Bronchial epithelial cell (primary cell): ENCODE measurements around the gene SSR4. TPM values are rescaled to one million over a fixed set of nuclear protein-coding genes. Genes with fewer than 3 reads are reported as not detected.

Source experiments
- DNase-seq: peaks from one replicate; pipeline ENCODE4 v3.0.0-alpha.2; 2010; ENCODE audit warnings: low read depth
- FAIRE-seq: peaks from 2 replicates; lab custom pipeline; 2011; peaks lifted over from hg19 to GRCh38; lab: Jason Lieb, UNC
- H3K27me3 ChIP-seq: 2 replicates; pipeline ENCODE4 v1.5.1; 2011; ENCODE audit warnings: low read length; ENCODE audit not compliant: control insufficient read depth, insufficient read depth
- H3K36me3 ChIP-seq: 2 replicates; pipeline ENCODE4 v1.5.1; 2011; ENCODE audit warnings: low read length; ENCODE audit not compliant: control insufficient read depth, insufficient read depth
- H3K4me3 ChIP-seq: 2 replicates; pipeline ENCODE4 v1.5.1; 2011; ENCODE audit warnings: mild to moderate bottlenecking, low read depth, low read length, control low read depth
- total RNA-seq: library from RNA; depleted of rRNA; stranded (reverse); fragments of >200 nt; gene quantifications from 2 replicates; pipeline ENCODE4 v1.2.1, GENCODE V29; 2014
- TF ChIP-seq, protein P1 (sequence below): IDR thresholded peaks from 2 replicates; pipeline ENCODE4 v1.5.1; 2011; ENCODE audit warnings: mild to moderate bottlenecking, moderate library complexity, low read length, control low read depth, inconsistent platforms; ENCODE audit not compliant: insufficient read depth, severe bottlenecking

The SSR4 gene
- total RNA-seq, 1 donor from 2014 or later, result 136 TPM

GRCh38 chrX:153827903-153828302 lies 33.4 kb downstream of the SSR4 start:
- FAIRE-seq, result no peak
- peaks cover 12% of the 10 kb centered on the region for H3K27me3 ChIP-seq
- no peak overlapping the region for H3K4me3 ChIP-seq
- DNase-seq, result no peak
- TF ChIP-seq, protein P1, sequence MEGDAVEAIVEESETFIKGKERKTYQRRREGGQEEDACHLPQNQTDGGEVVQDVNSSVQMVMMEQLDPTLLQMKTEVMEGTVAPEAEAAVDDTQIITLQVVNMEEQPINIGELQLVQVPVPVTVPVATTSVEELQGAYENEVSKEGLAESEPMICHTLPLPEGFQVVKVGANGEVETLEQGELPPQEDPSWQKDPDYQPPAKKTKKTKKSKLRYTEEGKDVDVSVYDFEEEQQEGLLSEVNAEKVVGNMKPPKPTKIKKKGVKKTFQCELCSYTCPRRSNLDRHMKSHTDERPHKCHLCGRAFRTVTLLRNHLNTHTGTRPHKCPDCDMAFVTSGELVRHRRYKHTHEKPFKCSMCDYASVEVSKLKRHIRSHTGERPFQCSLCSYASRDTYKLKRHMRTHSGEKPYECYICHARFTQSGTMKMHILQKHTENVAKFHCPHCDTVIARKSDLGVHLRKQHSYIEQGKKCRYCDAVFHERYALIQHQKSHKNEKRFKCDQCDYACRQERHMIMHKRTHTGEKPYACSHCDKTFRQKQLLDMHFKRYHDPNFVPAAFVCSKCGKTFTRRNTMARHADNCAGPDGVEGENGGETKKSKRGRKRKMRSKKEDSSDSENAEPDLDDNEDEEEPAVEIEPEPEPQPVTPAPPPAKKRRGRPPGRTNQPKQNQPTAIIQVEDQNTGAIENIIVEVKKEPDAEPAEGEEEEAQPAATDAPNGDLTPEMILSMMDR, result no peak
- no peaks in the 10 kb centered on the region for H3K36me3 ChIP-seq

GRCh38 chrX:153828308-153828707 lies 33.8 kb downstream of the SSR4 start:
- no peaks in the 10 kb centered on the region for H3K36me3 ChIP-seq
- DNase-seq (no peak), FAIRE-seq (no peak)
- no peak overlapping the region for H3K4me3 ChIP-seq
- peaks cover 12% of the 10 kb centered on the region for H3K27me3 ChIP-seq
- TF ChIP-seq, protein P1, result no peak

GRCh38 chrX:153828723-153829548 lies 34.5 kb downstream of the SSR4 start:
- FAIRE-seq, result no peak
- TF ChIP-seq, protein P1, result no peak
- H3K36me3 ChIP-seq, result no peaks in the 10 kb centered on the region
- peaks cover 12% of the 10 kb centered on the region for H3K27me3 ChIP-seq
- DNase-seq, result no peak
- no peak overlapping the region for H3K4me3 ChIP-seq

GRCh38 chrX:153829549-153829798 lies 35.0 kb downstream of the SSR4 start:
- TF ChIP-seq, protein P1, result no peak
- FAIRE-seq (no peak), DNase-seq (no peak)
- Histone ChIP-seq H3K36me3 (no peaks in the 10 kb centered on the region), H3K4me3 (no peak overlapping the region), H3K27me3 (peaks cover 12% of the 10 kb centered on the region)

DNA sequence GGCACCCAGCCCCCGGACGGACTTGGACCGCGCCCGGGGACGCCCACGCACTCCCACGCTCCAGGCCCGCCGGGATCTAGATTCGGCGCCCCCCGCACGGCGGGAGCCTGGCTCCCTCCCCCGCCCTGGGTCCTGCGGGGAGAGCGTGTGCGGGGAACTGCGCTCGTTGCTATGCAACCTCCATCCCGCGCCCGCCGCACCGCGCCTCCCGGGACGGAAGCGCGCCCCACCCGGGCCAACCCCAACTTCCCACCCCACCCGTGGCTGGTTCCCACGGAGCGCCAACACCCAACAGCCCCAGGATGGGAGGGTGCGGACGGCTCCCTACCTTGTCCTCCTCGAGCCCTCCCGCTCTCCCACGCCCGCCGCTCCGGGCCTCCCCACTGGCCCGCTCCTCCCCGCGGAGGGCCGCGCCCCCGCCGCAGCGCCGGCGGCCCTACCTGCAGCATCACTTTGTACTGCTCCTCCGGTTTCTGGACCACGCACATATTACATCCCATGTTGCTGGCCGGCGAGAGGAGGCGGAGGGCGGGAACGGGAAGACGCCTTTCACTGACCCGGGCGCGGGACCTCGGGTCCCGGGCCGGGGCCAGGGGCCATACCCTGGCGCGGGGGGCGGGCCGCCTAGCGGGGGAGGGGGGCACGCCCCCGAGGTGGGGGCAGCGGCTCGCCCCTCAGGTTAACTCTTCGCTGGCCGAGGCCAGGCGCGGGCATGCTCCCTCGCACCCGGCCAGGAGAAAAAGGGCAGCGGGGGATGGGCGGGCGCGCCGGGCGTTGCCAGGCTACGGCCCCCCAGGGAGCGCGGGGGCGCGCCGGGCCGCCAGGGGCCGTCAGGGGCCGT lies 35.6 kb downstream of the SSR4 start, which contains the start of gene PDZD4:
Gene PDZD4 (minus strand): TSS at position 746 of the 841 bp plus-strand sequence. CDS start 246 bp downstream, at position 500.
- DNase-seq (no peak), FAIRE-seq (no peak)
- TF ChIP-seq, protein P1, result no peak
- Histone ChIP-seq H3K4me3 (no peak within 1 kb of the TSS), H3K27me3 (peaks cover 12% of the 10 kb centered on the region), H3K36me3 (no peaks in the 10 kb centered on the region)
